Measurements from ENCODE around the gene CAPN5. TPM values are rescaled to one million over a fixed set of nuclear protein-coding genes. Genes with fewer than 3 reads are reported as not detected.

The CAPN5 gene
- total RNA-seq, 1 donor from 2014 or later = 7.3 TPM

DNA sequence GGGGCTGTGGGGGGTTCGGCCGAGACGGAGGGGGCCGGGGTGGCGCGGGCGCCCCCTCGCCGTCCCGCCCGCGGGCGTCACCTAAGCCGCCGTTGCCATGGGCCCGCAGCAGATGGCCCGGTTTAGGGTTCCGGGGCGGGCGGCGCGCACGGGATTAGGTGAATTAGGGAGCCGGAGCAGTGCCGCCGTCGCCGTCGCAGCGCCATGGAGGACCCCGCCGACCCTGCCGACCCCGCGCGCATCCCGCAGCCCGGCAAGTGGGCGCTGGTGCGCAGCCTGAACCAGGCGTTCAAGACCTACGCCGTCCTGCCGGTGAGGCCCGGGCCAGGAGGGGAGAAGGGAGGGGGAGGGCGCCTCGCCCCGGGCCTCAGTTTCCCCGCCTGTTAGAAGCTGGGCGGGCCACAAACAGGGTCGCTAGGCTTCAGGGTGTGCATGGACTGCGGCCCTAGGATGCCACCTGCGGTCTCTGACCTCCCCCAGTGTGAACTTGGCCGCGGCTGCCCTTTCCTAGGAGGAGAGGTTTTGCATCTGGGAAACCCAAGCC, 71.4 kb downstream of the CAPN5 start:
- H3K4me3 ChIP-seq (ENCODE audit: low read depth, low read length) = no peak overlapping the region
- no peak for DNase-seq (ENCODE audit: low read depth)
- TF ChIP-seq, protein P1, sequence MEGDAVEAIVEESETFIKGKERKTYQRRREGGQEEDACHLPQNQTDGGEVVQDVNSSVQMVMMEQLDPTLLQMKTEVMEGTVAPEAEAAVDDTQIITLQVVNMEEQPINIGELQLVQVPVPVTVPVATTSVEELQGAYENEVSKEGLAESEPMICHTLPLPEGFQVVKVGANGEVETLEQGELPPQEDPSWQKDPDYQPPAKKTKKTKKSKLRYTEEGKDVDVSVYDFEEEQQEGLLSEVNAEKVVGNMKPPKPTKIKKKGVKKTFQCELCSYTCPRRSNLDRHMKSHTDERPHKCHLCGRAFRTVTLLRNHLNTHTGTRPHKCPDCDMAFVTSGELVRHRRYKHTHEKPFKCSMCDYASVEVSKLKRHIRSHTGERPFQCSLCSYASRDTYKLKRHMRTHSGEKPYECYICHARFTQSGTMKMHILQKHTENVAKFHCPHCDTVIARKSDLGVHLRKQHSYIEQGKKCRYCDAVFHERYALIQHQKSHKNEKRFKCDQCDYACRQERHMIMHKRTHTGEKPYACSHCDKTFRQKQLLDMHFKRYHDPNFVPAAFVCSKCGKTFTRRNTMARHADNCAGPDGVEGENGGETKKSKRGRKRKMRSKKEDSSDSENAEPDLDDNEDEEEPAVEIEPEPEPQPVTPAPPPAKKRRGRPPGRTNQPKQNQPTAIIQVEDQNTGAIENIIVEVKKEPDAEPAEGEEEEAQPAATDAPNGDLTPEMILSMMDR (conservative IDR thresholded peaks at IDR 0.05; ENCODE audit: low read depth, low read length) = no peak

DNA sequence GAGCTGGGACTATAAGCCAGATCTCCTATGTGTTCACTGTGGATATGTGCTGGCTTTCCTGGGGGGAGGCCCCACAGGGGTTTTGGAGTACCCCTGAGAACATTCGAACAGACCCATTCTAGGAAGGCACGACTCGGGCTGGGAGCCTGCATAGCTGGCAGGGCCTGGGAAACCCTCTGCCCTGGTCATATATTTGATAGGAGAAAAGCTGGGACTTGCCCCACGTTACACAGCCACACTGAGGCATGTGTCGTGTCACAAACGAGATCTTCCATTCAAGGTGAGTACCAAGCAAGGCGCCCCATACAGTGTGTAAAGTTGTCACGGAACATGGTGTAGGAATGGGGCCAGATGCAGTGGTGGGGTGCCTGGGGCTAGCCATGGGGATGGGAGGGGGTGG, 72.4 kb downstream of the CAPN5 start:
- no peak overlapping the region for H3K4me3 ChIP-seq (ENCODE audit: low read depth, low read length)
- TF ChIP-seq, protein P1 (conservative IDR thresholded peaks at IDR 0.05; ENCODE audit: low read depth, low read length) = no peak
- DNase-seq (ENCODE audit: low read depth) = no peak

DNA sequence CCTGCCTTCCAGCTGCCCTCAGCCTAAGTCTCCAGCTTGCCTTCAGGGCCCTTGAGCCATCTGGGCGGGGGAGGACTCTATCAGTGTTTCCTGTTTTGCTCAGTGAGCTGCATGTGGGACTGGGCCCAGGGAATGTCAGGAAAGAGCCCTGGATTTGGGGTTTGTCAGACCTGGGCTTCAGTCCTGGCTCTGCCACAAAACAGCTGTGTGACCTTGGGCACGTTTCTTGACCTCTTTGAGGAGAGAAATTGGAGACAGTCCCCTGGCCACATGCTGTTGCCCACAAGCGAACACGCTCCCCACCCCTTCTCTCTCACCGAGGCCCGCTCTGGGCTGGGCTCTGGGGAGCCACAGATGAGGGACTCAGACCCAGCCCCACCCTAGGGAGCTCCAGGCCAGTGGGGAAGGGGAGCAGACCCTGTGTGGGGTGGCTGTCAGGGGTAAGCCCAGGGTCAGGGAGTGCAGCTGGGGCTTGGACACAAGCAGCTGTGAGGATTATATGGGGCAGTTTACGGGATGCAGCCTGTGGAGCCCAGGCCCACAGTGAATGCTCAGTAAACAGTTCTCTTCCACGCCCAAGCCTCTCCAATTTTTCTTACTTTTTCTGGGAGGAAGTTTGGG, 73.6 kb downstream of the CAPN5 start:
- H3K4me3 ChIP-seq (ENCODE audit: low read depth, low read length) = no peak overlapping the region
- DNase-seq (ENCODE audit: low read depth) = no peak
- TF ChIP-seq, protein P1 (conservative IDR thresholded peaks at IDR 0.05; ENCODE audit: low read depth, low read length) = no peak

DNA sequence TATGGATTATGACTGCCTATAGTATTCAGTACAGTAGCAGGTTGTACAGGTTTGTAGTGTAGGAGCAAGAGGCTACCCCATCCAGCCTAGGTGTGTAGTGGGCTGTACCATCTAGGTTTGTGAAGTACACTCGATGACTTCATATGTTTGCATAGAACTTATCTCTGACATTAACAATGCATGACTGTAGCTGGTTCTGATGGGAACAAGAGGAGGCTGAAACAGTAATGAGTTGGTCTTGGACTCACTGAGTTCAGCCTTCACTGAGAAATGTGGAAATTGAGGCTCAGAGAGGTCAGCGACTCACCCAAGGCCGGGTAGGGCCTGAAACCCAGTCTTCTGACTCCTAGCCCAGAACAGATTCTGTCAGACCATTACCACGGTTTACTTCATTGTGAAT, 74.3 kb downstream of the CAPN5 start:
- no peak for DNase-seq (ENCODE audit: low read depth)
- no peak overlapping the region for H3K4me3 ChIP-seq (ENCODE audit: low read depth, low read length)
- TF ChIP-seq, protein P1 (conservative IDR thresholded peaks at IDR 0.05; ENCODE audit: low read depth, low read length) = no peak

DNA sequence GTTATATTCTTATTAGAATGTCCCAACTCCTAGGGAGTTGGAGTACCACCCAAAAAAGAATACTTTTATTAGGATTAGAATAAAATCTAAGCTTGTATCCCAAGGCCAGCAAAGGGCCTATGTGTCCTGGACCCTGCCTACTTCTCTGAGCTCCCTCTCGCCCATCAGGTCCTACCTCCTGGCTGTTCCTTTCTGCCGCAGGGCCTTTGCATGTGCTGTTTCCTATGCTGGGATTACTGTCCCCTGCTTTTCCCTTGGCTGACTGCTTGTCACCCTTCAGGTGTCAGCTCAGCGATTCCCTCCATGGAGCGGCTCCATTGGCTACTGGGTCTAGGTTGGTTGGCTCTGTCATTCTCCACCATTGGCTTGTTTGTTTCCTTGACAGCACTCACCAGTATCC, 74.7 kb downstream of the CAPN5 start:
- H3K4me3 ChIP-seq (ENCODE audit: low read depth, low read length) = no peak overlapping the region
- TF ChIP-seq, protein P1 (conservative IDR thresholded peaks at IDR 0.05; ENCODE audit: low read depth, low read length) = no peak
- no peak for DNase-seq (ENCODE audit: low read depth)

DNA sequence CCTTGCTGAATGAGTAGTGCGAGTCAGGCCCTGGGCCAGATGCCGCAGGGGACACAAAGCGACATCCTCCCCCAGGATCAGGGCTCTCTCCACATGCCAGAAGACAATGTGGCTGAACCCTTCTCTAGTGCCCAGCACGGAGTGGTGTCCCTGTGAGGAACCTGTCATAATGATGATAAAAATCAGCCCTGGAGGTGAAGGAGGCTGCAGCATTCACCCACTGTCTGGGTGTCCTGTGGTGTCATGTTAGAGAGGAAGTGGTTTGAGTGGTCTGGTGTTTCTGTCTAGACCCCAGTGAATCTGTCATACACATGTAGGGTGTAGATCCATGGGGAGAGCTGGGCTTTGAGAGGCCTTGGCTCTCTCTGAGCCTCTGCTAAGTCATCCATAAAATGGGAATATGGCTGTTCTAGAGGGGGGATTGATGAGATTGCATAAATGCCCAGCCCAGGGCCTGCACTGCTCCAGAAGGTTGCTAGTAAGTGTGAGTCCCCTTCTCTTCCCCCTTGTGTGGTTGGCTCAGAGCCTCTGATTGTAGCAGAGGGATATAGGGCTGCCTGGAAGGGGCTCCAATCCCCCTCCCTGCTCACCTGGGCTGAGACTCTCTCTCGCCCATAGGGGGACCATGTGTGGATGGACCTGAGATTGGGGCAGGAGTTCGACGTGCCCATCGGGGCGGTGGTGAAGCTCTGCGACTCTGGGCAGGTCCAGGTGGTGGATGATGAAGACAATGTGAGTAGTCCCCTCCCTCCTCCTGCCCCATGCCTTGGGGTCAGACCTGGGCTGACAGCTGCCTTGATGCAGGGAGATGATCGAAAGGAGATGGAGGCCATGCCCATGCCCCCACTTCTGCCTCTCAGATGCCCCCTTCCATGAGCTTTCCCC, 75.6 kb downstream of the CAPN5 start:
- H3K4me3 ChIP-seq (ENCODE audit: low read depth, low read length) = no peak overlapping the region
- TF ChIP-seq, protein P1 (conservative IDR thresholded peaks at IDR 0.05; ENCODE audit: low read depth, low read length) = no peak

More for the DNA sequence above, 75.6 kb downstream of the CAPN5 start:
- no peak for DNase-seq (ENCODE audit: low read depth)
